NCI-H146 (cell line): ENCODE measurements around the gene PPM1H.

ENCODE experiments used
- DNase-seq: peaks from one replicate; lab custom pipeline; 2025; lab: John Stamatoyannopoulos, UW

Gene PPM1H

DNA sequence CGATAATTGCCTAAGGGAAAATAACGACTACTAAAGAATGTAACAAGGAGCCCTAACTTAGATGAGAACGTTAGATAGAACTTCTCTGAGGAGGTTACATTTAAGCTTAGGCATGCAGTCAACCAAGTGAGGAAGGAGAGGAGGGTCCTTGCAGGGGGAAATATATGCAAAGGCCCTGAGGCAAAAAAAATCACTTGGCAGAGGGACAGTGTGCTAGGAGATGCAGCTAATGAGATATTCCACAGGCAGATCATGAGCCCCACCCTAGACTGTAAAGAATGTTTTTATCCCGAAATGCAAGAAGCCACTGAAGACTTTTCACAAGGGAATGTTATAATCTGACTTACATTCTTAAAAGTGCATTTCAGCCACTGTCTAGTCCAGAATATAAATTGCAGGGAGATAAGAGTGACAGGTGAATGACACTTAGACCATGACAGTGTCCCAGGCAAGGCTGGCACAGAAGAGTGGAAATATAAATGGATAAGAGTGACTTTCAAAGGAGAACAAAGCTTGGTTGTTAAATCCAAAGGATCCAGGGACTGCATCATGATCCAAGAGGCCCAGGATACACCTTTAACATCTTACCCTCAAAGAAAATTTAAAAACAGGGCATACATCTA is 61.0 kb downstream of the PPM1H start:
- no peak for DNase-seq

GRCh38 chr12:62873116-62873825 is 61.7 kb downstream of the PPM1H start:
- DNase-seq, result no peak

DNA sequence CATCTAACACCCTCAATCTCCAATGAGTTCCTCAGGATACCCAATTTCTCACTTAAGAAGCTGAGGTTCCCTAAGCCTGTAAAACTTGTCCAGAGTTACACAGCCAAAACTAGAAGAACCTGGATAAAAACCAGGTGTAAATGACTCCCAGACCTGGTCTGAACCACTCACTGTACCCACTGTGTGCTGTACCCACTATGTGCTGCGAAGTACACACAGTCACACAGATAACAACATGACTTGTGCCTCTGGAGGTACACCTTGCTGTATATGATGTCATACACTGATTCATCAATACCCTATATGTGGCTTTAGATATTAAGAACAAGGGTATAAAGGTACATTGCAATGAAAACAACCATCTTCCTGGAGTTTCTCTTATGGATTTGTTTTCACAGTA is 66.1 kb downstream of the PPM1H start:
- no peak for DNase-seq

GRCh38 chr12:62866451-62867082 is 68.4 kb downstream of the PPM1H start:
- no peak for DNase-seq

DNA sequence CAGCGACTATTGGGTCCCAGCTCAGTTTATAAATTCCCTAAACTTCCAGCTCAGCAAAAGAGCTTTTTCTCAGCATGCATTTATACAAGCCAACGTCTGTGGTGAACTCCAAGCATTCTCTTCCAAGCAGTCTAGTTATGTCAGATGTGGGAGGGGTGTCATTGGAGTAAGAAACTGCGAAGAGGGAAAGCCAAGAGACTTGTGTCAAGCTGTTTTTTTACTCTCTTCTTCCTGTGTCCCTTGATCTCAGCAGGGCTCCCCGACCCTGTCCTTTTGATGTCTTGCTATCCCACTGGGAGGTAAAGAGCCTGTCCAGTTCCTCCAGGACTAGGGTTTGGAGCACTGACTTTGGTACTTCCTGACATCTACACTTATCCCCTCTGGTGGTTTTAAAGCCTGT is 69.0 kb downstream of the PPM1H start:
- no peak for DNase-seq

DNA sequence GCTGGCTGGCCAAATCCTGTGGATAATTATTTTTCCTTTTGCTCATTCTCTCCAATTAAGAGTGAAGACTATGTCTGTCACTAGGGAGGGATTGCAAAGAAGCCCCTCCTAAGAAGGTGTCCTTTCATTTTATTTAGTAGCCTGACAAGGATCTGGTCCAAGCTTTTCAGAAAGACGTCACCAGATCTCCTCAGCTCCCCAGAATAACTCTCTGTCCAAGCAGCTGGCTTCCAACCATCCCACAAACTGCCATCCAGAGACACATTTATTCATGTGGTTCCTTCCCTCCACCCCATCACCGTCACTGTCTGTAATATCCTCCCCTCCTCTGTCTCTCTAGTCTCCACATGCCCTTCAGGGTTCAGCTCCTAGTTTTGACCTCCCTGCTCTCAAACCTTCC is 69.9 kb downstream of the PPM1H start:
- no peak for DNase-seq

DNA sequence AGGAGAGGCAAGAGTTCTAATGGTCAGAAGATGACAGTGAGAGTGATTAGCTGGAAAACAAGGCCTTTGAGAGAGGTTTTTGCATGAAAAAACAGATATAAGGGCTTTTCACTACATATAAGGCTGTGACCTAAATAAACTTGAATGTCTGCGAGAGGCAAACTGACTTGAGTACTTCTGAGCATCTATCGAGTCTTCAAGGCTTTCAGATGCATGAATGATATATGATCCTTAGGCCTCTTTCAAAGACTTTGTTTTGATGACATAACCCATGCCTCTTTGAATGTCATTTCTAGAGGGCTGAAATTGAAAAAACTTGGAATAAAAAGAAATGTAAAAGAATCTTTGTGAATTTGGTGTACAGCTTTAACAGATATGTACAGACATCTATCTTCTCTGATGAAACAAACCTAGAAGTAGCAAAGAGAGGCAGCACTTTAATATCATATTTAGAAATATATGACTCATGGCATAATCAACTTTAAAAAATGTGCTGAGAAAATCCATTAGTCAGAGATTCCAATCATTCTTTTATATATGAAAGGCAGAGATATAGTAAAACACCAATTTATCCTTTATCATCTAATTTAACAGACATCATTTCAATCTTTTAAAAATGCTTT is 72.6 kb downstream of the PPM1H start:
- no peak for DNase-seq

- no peak for DNase-seq
Measured at GRCh38 chr12:62861586-62861985, 73.4 kb downstream of the PPM1H start.

DNA sequence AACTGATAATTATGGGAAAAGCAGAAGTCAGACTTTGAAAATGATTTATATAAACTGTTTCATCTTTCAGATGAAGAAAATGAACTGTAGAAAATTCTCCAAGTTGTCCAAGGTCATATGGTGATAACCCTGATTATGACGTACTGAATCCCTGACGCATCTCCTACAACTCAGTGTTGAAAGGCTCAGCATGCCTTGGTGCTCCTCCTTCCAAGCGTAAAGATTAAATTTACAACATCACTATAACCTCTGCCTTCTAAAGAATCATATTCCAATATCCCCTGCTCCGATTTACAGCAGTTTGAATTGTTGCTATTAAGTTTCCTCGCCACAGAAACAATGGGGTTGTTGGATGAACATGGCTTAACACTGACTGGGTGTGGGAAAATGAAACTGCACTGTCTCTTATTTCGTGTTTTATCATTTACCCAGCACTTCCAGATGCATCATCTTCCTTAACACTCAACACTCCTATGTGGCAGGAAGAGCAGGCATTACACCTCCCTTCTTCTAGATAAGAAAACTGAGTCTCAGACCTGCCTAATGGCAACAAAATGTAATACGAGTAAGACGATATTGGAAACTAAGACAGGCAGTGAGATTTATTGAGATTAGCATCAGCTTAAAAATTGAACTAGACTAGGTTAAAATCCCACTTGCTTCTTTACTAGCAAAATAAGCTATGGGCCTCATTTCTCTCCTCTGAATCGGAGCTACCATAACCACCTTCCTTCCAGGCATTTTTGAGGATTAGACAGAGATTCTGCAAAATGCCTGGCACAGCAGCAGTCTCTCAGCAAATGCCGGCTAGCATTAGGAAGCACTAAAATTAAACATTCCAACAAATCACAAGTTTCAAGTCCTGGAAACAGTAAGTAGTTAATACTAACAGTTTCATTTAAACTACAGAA is 74.2 kb downstream of the PPM1H start:
- DNase-seq, result no peak

DNA sequence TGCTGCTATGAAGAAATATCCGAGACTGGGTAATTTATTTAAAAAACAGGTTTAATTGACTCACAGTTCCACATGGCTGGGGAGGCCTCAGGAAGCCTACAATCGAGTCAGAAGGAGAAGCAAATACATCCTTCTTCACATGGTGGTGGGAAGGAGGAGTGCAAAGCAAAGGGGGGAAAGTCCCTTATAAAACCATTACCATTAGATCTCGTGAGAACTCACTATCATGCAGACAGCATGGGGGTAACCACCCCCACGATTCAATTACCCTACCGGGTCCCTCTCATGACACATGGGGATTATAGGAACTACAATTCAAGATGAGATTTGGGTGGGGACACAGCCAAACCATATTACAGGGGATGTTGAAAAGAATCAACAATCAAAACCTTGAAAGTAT is 74.9 kb downstream of the PPM1H start:
- no peak for DNase-seq

- DNase-seq, result peak; percentile 58
Measured at GRCh38 chr12:62859321-62859737, 75.6 kb downstream of the PPM1H start.

DNA sequence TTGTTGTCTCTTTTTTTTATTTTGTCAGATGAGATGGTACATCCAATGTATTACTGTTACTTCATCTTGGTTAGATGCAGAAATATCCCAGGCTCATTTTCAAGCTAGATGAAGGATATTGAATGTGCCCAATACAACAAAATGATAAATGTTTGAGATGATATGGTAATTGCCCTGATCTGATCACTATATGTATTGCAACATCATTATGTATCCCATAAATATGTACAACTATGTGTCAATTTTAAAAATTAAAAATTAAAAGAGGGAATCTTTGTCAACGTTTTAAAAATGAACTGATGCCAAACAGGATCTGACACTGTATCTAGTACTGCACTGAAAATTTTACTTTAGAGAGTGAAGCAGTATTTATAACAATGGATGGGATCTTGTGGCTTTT is 78.5 kb downstream of the PPM1H start:
- no peak for DNase-seq

- no peak for DNase-seq
Measured at GRCh38 chr12:62854024-62854423, 80.9 kb downstream of the PPM1H start.

- no peak for DNase-seq
Measured at GRCh38 chr12:62849398-62849797, 85.6 kb downstream of the PPM1H start.

GRCh38 chr12:62848418-62848817 is 86.5 kb downstream of the PPM1H start:
- no peak for DNase-seq

- no peak for DNase-seq
Measured at GRCh38 chr12:62847709-62848108, 87.2 kb downstream of the PPM1H start.

GRCh38 chr12:62846491-62846890 is 88.5 kb downstream of the PPM1H start:
- no peak for DNase-seq

DNA sequence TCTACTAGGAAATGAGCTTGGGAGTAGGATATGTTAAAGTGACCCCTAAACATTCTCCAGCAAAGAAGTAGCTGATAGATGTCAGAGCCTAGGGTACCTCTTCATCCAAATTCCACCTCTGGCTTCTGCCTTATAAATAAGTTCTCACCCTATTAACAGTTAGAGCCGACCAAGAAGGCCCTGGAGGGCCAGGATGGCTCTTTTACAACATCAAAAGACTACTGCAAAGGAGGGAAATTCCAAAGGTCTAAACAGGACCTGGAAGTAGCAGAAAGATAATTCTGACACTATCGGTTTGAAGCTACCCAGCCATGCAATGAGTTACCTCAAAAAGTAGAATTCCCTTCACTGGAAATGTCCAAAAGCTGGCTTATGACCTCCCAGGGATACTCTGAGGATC is 90.0 kb downstream of the PPM1H start:
- no peak for DNase-seq

DNA sequence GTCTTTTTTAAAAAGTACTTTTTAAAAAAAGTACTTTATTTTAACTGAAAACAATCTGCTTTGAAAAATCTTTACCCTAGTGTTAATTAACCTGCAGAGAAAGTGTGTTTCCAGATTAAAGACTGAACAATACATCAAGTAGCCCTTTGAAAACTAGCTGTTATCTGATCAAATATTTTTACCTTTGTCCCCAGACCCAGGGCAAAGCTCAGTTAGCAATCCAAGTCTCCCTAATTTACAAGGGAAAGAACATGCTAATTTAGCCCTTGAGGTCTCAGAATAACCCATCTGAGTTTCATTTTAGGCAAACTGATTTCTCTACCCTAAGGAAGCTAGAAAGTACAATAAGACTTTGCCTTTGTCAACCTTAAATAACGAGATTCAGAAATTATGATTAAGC is 91.2 kb downstream of the PPM1H start:
- DNase-seq, result no peak

GRCh38 chr12:62841846-62842245 is 93.1 kb downstream of the PPM1H start:
- no peak for DNase-seq

DNA sequence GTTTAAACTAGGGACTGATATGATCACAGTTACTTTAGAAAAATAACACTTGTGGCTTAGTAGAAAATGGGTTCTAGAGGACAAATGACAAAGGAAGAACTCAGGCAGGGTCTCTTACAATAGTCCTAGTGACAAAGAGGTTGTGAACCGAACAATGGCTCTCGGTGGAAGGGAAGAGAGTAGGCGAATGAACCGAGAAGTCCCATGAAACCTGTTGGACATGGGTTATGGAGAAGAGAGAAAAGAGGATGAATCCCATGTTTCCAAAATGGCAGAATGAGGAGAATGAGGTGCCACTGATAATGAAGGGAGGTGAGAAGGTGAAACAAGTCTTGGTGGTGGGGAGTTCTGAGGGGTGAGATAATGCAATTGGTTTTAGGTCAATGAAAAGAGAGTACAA is 94.1 kb downstream of the PPM1H start:
- DNase-seq, result no peak
